ENCODE results near the gene NPEPPS.
A peak's percentile ranks its signal among the peaks of the same experiment; 100 is the strongest.

Gene NPEPPS

GRCh38 chr17:47634870-47635269, 104.0 kb downstream of the NPEPPS start:
- no peak for DNase-seq

GRCh38 chr17:47635734-47636133, 104.8 kb downstream of the NPEPPS start:
- DNase-seq = no peak

GRCh38 chr17:47636273-47637030, 105.5 kb downstream of the NPEPPS start:
- no peak for DNase-seq

GRCh38 chr17:47638903-47639302, 108.0 kb downstream of the NPEPPS start:
- no peak for DNase-seq

- DNase-seq = no peak
Observed at GRCh38 chr17:47640076-47640475, 109.2 kb downstream of the NPEPPS start.

- no peak for DNase-seq
Observed at GRCh38 chr17:47641202-47641601, 110.3 kb downstream of the NPEPPS start.

GRCh38 chr17:47643116-47643515, 112.2 kb downstream of the NPEPPS start:
- DNase-seq = no peak

- DNase-seq = no peak
Observed at GRCh38 chr17:47644324-47644723, 113.4 kb downstream of the NPEPPS start.

- DNase-seq = peak; percentile 100
Observed at GRCh38 chr17:47649153-47649971, 118.5 kb downstream of the NPEPPS start, which contains the start of gene KPNB1. KPNB1 (plus strand) TSS chr17:47649919; CDS start chr17:47650245, 326 bp downstream.

GRCh38 chr17:47649972-47650524, 119.1 kb downstream of the NPEPPS start:
- DNase-seq = no peak

- peak; percentile 98 for DNase-seq
Observed at GRCh38 chr17:47650525-47651522, 119.9 kb downstream of the NPEPPS start.

GRCh38 chr17:47651704-47652103, 120.8 kb downstream of the NPEPPS start:
- DNase-seq = no peak

GRCh38 chr17:47652570-47652969, 121.7 kb downstream of the NPEPPS start:
- no peak for DNase-seq

GRCh38 chr17:47653442-47653841, 122.5 kb downstream of the NPEPPS start:
- no peak for DNase-seq

GRCh38 chr17:47654991-47655390, 124.1 kb downstream of the NPEPPS start:
- DNase-seq = no peak

- no peak for DNase-seq
Observed at GRCh38 chr17:47660064-47660492, 129.2 kb downstream of the NPEPPS start.

- no peak for DNase-seq
Observed at GRCh38 chr17:47663912-47664623, 133.2 kb downstream of the NPEPPS start.

- DNase-seq = no peak
Observed at GRCh38 chr17:47664624-47664941, 133.7 kb downstream of the NPEPPS start.

- no peak for DNase-seq
Observed at GRCh38 chr17:47665655-47666054, 134.7 kb downstream of the NPEPPS start.

- DNase-seq = no peak
Observed at GRCh38 chr17:47669081-47669480, 138.2 kb downstream of the NPEPPS start.

- no peak for DNase-seq
Observed at GRCh38 chr17:47670064-47670463, 139.2 kb downstream of the NPEPPS start.
